MV-4-11 (cell line): ENCODE measurements around the gene SYTL5.

ENCODE experiments used
- DNase-seq: peaks from one replicate; lab custom pipeline; 2025; lab: John Stamatoyannopoulos, UW

SYTL5 gene

GRCh38 chrX:38089173-38089982, 83.0 kb downstream of the SYTL5 start:
- DNase-seq, result no peak

GRCh38 chrX:38095971-38096529, 89.7 kb downstream of the SYTL5 start:
- no peak for DNase-seq

- no peak for DNase-seq
Measured at GRCh38 chrX:38099688-38100087, 93.3 kb downstream of the SYTL5 start.

GRCh38 chrX:38102240-38102639, 95.9 kb downstream of the SYTL5 start:
- DNase-seq, result no peak

GRCh38 chrX:38102875-38103274, 96.5 kb downstream of the SYTL5 start:
- no peak for DNase-seq

GRCh38 chrX:38103857-38104812, 97.8 kb downstream of the SYTL5 start:
- DNase-seq, result peak; percentile 83

- no peak for DNase-seq
Measured at GRCh38 chrX:38105216-38105725, 98.9 kb downstream of the SYTL5 start.

- no peak for DNase-seq
Measured at GRCh38 chrX:38106991-38107655, 100.8 kb downstream of the SYTL5 start.

- DNase-seq, result no peak
Measured at GRCh38 chrX:38108364-38108763, 102.0 kb downstream of the SYTL5 start.

- DNase-seq, result peak; percentile 77
Measured at GRCh38 chrX:38109042-38109898, 102.9 kb downstream of the SYTL5 start.

- DNase-seq, result peak; percentile 16
Measured at GRCh38 chrX:38110231-38110630, 103.9 kb downstream of the SYTL5 start.

GRCh38 chrX:38111196-38111595, 104.8 kb downstream of the SYTL5 start:
- DNase-seq, result no peak

- DNase-seq, result no peak
Measured at GRCh38 chrX:38112566-38112965, 106.2 kb downstream of the SYTL5 start.

GRCh38 chrX:38116706-38117105, 110.4 kb downstream of the SYTL5 start:
- no peak for DNase-seq

GRCh38 chrX:38117485-38117884, 111.1 kb downstream of the SYTL5 start:
- no peak for DNase-seq

GRCh38 chrX:38124000-38124399, 117.6 kb downstream of the SYTL5 start:
- DNase-seq, result no peak

GRCh38 chrX:38126179-38126578, 119.8 kb downstream of the SYTL5 start:
- peak; percentile 20 for DNase-seq

- DNase-seq, result no peak
Measured at GRCh38 chrX:38127961-38128360, 121.6 kb downstream of the SYTL5 start.

- no peak for DNase-seq
Measured at GRCh38 chrX:38129366-38129765, 123.0 kb downstream of the SYTL5 start.

- no peak for DNase-seq
Measured at GRCh38 chrX:38138157-38138891, 132.0 kb downstream of the SYTL5 start.
